GM18498 (cell line): ENCODE measurements around the gene HBG2.

Experiments
- ATAC-seq: cut with Tn5 transposase; IDR thresholded peaks from one replicate; pipeline ENCODE4 v1.9.1; 2021; ENCODE audit warnings: mild to moderate bottlenecking, moderate library complexity; ENCODE audit not compliant: unreplicated experiment

The HBG2 gene

GRCh38 chr11:5231111-5231510, 23.5 kb downstream of the HBG2 start:
- ATAC-seq, result no peak

- ATAC-seq, result no peak
Observed at GRCh38 chr11:5230266-5230665, 24.3 kb downstream of the HBG2 start.

GRCh38 chr11:5229796-5230195, 24.8 kb downstream of the HBG2 start:
- no peak for ATAC-seq

- ATAC-seq, result no peak
Observed at GRCh38 chr11:5229356-5229755, 25.2 kb downstream of the HBG2 start.

GRCh38 chr11:5228124-5228523, 26.5 kb downstream of the HBG2 start:
- no peak for ATAC-seq

GRCh38 chr11:5227681-5228080, 26.9 kb downstream of the HBG2 start:
- ATAC-seq, result no peak

- no peak for ATAC-seq
Observed at GRCh38 chr11:5226732-5227310, 27.8 kb downstream of the HBG2 start, which contains the start of gene HBB. Gene HBB, minus strand, starts transcription at chr11:5227071. Its CDS starts 50 bp downstream, at chr11:5227021.

GRCh38 chr11:5225480-5225871, 29.1 kb downstream of the HBG2 start:
- no peak for ATAC-seq

GRCh38 chr11:5224538-5225479, 29.8 kb downstream of the HBG2 start:
- no peak for ATAC-seq

GRCh38 chr11:5223686-5224085, 30.9 kb downstream of the HBG2 start:
- no peak for ATAC-seq

GRCh38 chr11:5223146-5223545, 31.4 kb downstream of the HBG2 start:
- ATAC-seq, result no peak

GRCh38 chr11:5210376-5210885, 44.1 kb downstream of the HBG2 start:
- ATAC-seq, result no peak

GRCh38 chr11:5204787-5205186, 49.8 kb downstream of the HBG2 start:
- peak; percentile 71 for ATAC-seq

- no peak for ATAC-seq
Observed at GRCh38 chr11:5203366-5203765, 51.2 kb downstream of the HBG2 start.
